HuH-7 (cell line): ENCODE measurements around the gene SAMD5.

Source experiments
- DNase-seq: peaks from one replicate; pipeline ENCODE4 v3.0.0; 2011; ENCODE audit warnings: low spot score

The SAMD5 gene

DNA sequence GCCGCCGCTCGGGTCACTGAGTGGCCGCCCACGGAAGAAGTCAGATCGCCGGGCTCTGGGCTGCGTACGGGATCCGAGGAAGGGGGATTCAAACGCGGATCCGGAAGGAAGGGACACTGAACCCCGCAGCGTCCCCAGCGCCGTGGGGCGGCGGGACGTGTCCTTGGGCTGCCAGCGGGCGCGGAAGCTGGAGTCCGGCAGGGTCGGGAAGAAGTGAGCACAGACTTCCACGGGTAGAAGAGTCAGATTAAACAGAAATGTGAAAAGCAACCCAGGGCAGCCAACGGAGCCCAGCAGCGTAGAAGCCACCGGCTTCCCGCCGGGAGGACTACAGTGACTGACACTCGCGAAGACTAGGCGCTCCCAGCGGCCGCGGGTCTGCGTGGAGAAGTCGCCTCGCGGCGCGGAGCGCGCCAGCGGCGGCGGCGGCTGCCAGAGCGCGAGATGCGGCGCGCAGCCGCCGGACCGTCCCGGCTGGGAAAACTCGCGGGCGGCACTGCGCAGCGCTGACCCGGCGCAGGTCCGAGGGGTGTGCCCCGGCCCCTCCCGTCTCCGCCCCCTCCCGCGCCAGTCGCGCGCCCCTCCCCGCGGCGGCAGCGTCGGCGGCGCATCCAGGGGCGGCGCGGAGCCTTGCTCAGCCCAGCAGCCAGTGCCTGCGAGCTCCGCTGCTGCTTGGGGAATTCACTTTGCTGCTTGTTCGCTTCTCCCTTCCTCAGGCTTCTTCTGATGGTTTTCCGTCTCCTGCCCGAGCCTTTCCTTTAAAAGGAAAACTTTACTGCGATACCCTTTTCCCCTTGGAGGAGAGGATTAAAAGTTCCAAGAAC is at the start of gene SAMD5:
SAMD5 (plus strand) TSS at position 649 of the 824 bp plus-strand sequence. CDS start 239 bp downstream, outside the sequence.
- DNase-seq, result peak; percentile 61

DNA sequence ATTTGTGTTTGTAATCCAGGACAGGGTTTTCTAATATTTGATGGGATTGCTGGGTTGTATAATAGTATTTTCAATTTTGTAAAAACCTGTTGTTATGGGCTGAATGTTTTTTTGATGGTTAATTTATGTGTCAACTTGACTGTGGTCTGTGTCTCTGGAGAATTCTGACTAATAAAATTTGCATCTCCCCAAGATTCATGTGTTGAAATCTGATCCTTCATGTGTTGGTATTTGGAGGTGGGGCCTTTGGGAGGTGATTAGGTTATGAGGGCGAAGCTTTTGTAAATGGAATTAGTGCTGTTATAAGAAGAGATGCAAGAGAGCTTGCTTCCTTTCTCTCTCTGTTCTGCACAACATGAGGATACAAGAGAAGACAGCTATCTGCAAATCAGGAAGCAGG is 48.7 kb upstream of the SAMD5 start:
- no peak for DNase-seq

DNA sequence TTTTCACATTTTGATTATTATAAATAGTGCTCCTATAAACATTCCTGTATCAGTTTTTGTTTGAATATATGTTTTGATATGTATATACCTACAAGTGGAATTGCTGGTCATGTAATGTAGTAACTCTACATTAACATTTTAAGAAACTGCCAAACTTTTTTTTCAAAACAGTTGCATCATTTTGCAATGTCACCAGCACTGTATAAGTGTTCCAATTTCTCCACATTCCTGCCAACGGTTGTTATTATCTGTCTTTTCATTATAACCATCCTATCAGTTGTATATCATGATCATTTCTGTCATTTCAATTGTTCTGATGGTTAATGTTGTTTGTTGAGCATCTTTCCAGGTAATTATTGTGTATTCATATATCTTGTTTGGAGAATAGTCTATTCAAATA is 44.8 kb upstream of the SAMD5 start:
- no peak for DNase-seq

DNA sequence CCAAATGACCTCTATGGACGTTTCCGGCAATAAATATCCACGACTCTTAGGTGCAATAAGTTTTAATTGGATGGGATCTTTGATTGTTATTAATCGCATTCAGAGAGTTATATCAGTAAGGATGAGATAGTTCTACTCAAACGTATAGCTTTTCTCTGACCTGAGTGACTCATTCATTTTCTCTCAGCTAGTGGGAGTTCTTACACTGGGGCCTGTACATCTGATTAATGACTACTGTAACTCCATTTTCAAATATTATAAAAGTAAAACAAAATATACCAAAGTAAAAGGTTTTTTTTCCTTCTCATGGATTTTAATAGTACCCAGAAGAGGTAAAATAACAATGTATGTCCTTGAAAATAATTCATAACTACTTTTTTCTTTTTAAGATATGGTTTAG is 41.1 kb upstream of the SAMD5 start:
- DNase-seq, result no peak

DNA sequence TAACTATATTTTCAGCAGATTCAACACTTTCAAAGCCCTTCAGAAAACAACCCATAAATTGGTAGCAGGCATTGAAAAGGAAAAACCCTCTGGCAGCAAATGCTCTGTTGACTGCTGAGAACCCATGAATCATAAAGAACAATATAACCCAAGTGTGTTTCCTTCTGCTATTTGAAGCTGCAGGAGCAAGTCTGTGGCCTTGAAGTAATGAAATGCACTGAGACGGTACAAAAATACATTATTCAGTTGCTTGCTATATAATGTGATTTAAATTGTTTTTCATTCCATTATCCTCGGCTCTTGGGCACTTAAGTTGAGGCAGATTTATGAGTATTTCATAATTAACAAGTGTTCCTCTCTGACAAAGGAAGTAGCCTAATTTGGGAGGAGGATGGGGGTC is 40.6 kb upstream of the SAMD5 start:
- no peak for DNase-seq

DNA sequence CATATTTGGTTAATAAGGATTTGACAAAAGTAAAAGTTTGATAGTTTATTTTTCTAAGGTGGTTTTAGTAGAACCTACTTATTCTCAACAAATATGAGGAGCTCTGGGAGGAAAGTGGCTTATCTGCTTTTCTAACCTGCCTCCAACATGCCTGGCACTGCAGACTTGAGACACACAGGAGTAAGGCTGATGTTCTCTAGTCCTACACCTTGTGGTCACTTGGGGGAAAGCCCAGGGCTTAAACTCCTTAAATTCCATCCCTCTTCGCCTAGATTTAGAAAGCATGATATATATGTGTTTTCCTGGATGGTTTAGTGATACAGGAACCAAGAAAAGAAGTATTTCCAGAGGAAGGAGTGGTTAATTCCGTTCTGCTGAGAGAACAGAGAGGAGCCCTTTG is 39.9 kb upstream of the SAMD5 start:
- no peak for DNase-seq

DNA sequence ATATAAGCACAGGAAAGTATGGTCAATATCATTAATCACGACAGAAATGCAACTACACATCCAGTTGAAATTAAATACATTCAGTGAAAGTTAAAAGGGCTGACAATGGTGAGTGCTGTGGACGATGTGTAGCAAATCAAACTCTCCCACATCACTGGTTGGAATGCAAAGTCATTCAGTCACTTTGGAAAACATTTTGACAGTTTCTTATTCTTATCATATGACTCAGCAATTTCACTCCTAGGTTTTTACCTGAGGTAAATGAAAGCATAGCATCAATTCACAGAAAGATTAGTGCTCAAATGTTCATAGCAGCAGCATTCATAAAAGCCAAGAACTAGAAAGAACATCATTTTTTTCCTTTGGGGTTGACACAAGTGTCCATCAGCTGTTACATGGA is 28.6 kb upstream of the SAMD5 start:
- no peak for DNase-seq

DNA sequence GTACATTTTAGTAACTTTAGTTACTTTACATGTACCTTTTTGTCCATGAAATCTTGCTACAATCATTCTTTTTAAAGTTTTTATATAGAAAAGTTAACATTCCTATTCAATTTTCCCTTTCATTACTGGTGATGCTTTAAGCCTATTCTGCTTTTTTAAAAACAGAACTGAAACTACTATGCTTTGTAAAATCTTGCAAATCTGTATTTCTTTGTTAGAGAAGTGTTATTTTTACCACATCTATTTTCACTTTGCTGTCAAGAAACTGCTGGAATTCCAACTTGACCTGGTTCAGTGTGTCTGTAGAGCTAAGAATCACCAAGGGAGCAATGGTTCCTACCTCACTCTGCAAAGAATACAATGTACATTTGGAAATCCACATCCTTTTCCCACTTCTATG is 21.8 kb upstream of the SAMD5 start:
- no peak for DNase-seq

DNA sequence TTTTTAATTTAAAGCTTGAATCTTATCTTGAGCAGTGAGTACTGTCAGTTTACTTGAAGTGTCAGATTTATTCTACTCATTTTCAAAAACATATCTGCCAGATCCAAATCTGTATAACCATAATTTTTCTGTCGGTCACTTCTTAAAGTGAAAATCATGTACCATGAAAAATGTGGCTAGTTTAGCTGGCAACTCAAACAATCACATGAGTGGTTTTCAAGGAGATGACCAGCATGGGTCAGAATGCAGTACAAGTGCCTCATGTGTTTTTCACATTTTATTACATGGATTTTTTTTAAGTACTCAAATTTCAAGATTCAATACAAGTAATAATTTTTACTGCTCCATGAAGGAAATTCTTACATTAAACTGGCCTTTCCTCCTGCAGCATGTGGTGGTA is 11.0 kb upstream of the SAMD5 start:
- no peak for DNase-seq

DNA sequence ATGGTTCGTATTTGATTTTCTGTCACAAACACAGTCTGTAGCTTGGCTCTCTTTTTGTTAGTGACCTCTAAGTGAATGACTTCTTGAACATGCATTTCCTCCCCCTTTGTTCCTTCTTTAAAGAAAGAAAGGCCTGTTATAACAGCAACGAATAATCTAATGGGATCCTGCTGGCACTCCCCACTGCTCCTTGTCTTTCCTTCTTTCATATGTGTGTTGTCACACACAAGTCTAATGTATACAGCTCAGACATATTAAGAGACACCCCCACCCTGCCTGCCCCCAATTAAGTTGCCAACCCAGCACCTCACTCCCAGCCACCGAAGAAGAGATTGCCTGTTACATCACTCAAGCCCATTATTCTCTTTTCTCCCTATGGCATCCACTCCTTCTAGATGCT is 4.9 kb upstream of the SAMD5 start:
- DNase-seq, result no peak

DNA sequence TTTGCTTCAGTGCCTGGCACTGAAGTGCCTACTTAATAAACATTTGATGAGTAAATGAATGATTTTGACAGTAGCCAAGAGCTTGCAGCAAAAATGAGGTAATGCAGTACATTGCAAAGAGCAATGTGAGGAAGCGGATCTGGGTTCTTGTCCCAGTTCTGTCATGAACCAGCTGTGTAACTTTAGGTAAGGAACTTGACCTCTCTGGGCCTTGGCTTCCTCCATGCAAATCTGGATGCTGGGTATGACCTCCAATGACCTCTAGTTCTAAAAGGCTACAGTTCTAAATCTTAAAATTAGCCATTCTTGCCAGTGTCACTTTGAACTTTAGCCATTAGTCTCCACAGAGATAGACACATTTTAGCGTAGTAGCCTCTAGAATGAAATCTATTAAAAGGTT is 3.6 kb upstream of the SAMD5 start:
- DNase-seq, result no peak

DNA sequence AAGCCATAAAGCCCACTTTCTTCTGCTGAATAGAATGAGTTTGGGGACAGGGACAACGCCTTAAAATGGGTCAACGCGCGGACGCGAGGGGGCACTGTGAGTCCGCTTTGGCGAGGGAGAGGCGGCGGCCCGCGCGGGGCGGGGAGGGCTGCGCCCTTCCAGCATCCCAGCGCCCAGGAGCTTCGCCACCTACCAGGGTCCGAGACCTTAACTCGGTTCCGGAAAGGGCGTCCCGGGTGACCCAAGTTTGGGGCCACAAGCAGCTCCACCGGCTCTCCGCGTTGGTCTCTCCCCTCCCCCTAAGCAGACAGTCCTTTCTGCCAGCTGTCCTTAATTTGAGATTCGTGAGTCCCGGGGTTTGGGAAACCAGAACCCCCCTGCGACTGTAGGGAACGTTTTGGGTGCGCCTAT is 1.8 kb upstream of the SAMD5 start:
- peak; percentile 78 for DNase-seq

DNA sequence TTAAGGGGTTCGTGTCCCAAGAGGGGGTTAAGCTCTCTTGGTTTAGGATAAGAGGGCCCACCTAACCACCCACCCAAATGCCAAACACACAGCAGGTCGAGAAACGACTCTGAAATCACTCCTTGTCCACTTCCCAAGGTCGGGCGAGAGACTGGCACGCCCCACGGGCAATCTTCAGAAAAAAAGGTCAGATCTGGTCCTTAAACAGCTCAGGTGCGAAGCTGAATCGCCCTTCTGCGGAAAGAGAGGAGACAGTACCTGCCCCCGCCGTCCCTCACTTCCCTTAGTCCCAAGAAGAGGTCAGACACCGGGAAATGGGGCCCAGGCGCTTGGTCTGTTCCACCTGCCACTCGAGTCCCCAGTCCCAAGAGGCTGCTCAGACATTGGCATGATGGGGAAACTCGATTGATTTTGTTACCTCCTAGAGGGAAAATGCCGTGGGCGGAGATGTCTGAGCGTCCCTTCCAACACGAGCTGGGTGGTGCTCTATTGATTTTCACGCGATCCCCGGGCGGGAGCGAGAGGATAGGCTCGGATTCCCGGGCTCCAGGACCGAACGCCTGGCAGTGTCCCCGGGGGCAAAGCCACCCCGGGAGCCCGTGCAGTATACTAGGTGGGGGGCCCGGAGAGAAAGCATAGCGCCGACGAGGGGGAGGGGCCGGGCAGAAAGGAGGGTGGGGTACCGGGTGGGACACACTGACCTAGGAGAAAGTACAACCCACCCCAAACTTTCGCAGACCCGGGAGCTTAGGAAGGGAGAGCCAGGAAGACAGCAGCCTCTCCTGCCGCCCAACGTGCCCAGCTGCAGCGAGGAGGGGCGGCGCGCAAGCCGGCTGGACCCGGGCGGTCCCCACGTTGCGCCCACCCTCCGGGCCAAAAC is 1.1 kb upstream of the SAMD5 start:
- peak; percentile 42 for DNase-seq

DNA sequence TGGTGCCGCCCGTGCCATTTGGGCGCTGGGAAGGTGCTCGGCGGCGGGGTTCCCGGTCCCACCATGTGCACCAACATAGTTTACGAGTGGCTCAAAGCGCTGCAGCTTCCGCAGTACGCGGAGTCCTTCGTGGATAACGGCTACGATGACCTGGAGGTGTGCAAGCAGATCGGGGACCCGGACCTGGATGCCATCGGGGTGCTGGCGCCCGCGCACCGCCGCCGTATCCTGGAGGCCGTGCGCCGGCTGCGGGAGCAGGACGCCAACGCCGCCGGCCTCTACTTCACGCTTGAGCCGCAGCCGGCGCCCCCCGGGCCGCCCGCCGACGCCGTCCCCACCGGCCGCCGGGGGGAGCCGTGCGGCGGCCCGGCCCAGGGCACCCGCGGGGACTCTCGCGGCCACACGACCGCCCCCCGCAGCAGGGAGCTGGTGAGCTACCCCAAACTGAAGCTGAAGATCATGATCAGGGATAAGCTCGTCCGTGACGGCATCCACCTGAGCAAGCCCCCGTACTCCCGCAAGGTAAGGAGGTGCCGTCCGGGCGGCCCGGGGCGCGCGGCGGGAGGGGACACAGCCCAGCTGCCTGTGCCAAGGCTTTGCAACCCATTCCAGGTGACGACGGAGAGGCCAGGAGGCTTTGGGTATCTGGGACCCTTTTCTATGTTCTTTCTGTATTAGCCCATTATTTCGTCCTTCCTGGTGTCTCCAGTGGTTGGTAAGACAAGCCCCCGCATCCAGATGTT is 547 bp downstream of the SAMD5 start:
- DNase-seq, result no peak

DNA sequence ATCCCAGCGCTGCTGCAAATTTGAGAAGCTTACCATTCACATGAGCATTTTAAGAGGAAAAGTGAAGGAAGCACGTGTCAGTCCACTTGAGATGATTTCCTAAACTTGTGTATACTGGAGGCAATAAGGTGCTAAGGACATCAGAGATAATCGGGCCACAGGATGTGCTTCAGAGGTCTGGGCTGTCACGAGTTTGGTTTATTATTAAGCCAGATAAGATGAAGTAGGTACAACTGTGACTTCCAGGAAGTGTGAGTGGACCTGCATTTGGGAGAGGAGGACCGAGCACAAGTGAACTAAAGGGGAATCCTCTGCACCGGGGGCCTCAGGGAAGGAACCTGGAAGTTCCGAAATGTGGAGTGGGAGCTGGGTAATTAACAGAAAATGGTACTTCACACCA is 1.4 kb downstream of the SAMD5 start:
- DNase-seq, result no peak

DNA sequence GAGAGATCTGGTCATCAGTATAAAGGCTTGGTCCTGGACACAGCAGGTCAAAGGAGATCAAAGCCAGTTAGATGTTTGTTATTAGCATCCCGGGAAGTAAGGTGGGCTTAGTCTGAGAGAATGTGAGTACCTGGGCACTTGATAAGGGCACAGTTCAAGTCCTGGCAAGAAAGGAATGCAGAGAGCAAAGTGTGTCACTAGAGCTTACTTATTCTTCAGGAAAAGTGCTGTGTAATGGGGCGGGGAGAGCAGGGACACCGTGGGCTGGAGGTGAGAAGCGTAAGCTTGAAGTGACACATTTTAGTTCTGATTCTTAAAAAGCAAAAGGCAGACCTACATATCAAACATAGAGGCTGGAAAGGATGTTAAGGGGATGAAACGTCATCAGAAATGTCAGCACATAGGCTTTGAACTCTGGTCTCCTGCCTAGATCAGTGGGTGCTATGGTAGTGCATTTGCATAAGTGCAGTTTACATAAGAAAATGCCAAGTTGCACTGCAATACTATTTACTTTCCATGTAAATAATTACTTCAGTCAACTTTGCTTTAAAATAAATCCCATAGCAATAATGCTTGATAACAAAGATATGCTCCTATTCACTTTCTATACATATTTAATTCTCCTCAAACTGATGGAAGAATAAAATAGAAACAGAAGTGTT is 2.6 kb downstream of the SAMD5 start:
- no peak for DNase-seq

DNA sequence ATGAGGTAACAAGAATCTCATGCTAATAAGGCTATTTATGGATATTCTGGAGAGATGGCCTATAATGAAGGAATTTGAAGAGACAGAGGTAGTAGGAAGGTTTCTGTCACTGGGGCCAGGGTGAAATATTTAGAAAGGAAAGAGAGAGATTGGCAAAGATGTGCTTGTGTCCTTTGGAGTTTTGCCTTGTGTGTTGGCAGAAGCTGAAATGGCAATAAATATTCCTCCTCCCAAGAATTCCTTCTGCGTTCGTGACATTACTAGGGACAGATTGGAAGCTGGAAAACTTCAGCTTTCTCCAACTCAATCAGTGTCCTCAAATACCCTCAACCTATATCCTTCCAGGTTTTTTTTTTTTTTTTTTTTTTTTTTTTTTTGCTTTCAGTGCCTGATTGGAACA is 6.3 kb downstream of the SAMD5 start:
- DNase-seq, result no peak

DNA sequence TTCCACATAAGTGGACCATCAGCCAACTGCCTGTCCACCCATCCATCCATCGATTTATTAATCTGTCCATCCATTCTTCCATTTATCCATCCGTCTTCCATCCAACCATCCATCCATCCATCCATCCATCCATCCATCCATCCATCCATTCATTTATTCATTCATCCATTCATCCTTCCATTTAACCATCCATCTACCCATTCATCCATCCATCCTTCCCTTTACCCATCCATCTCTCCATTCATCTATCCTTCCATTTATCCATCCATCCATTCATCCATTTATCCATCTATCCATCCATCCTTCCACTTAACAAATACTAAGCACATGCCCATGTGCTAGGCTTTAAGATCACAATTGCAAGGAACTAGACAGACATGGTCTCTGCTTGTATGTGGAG is 6.8 kb downstream of the SAMD5 start:
- DNase-seq, result no peak

DNA sequence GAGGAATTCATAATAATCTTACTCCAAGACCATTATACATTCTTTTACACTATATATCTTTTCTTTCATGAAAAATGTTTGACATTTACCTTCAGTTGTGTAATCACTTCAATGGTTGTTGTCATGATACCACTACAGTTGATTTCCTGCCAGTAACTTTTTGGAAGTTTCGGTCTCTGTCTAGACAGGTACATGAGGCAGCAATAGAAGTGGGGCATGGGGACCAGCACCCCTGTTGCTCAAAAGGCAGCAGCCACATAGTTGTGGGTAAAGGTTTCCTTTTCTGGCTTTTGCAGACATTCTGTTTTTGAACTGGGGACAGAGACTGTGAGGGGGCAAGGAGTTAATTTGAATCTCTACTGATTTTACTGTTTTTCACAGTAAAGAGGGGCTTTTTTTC is 14.1 kb downstream of the SAMD5 start:
- DNase-seq, result no peak

DNA sequence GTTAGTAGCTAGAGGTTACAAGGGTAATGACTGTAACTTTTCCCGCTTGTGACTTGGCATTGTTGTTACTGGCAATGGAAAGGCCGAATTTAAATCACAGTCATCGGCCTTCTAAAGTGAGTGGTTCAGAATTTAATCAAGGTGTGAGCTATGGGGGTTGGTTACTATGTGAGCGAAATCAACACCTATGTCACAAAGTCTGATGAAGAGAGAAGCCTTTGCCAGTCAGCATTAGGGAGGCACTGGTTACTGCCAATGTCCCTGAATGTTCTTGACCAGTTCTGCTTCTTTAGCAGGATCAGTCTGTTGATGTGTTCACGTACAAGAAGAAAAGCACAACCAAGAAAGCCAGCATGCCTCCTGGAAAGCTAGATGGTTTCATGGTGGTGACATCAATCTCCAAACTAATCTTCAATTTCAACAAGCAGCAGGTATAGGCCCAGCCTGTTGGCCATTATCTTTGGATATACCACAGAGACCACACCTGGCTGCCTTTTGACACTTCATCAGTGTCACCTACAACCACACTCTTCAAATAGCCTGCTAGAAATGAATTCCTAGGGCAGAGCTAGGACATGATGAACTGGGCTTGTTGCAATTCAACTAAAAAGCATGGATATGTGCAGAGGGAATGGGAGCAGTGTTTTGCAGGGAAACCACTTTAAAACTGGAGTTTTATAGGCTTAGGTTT is 17.2 kb downstream of the SAMD5 start:
- no peak for DNase-seq

DNA sequence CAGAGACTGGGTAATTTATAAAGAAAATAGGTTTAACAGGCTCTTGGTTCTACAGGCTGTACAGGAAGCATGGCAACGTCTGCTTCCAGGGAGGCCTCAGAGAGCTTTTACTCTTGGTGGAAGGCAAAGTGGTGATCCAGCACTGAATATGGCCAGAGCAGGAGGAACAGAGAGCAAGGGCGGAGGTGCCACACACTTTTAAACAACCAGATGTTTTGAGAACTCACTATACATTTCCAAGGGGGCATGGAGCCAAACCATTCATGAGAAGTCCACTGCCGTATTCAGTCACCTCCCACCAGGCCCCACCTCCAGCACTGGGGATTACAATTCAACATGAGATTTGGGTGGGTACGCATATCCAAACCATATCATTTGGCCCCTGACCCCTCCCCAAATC is 18.7 kb downstream of the SAMD5 start:
- DNase-seq, result no peak
